Chondrocyte (in vitro differentiated cells): Measurements from ENCODE around the gene COL25A1. TPM values are rescaled to one million over a fixed set of nuclear protein-coding genes. Genes with fewer than 3 reads are reported as not detected.

ENCODE experiments used
- DNase-seq: peaks from one replicate; pipeline ENCODE4 v3.0.0; 2021; ENCODE audit warnings: mixed read lengths, low spot score
- H3K27ac Mint-ChIP-seq: one replicate; pipeline ENCODE4 v1.8.0; 2021; ENCODE audit warnings: mild to moderate bottlenecking, moderate library complexity, mixed read lengths; ENCODE audit not compliant: unreplicated experiment
- H3K27me3 Mint-ChIP-seq: 2 replicates; pipeline ENCODE4 v1.8.0; 2021; ENCODE audit warnings: low read depth, mixed read lengths
- H3K36me3 Mint-ChIP-seq: 2 replicates; pipeline ENCODE4 v1.8.0; 2021; ENCODE audit warnings: low read depth, mixed read lengths
- H3K4me1 Mint-ChIP-seq: 2 replicates; pipeline ENCODE4 v1.8.0; 2021; ENCODE audit warnings: low read depth, mild to moderate bottlenecking, mixed read lengths
- H3K4me3 Mint-ChIP-seq: one replicate; pipeline ENCODE4 v1.8.0; 2021; ENCODE audit warnings: mild to moderate bottlenecking, moderate library complexity, mixed read lengths; ENCODE audit not compliant: unreplicated experiment
- H3K9me3 Mint-ChIP-seq: 2 replicates; pipeline ENCODE4 v1.8.0; 2021; ENCODE audit warnings: low read depth, mixed read lengths
- total RNA-seq: library from RNA; stranded (reverse); gene quantifications from 3 replicates; pipeline ENCODE4 v1.2.1, GENCODE V29; 2021
- TF ChIP-seq, protein P1 (sequence below): fragments of 200-600 bp; sonication (generic); IDR thresholded peaks from 2 replicates; pipeline ENCODE4 v1.5.0; 2021; ENCODE audit warnings: antibody characterized with exemption, mild to moderate bottlenecking, moderate library complexity

Gene COL25A1
- total RNA-seq, 1 donor from 2014 or later = 0.45 TPM

DNA sequence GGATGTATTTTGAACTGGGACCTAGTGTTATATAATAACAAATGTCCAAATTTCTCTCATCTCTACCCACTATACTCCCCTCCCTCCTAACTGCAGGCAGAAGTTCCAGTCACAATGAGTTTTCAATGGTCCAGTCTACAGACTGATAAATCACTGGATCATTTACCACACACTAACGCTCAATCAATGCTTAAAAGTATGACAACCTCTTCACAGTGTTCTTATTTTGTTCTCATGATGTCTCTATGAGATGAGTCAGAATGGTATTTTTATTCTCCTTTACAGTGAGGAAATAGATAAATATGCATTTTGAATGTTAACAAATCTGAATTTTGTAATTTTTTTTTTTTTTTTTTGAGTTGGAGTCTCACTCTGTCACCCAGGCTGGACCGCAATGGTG lies 455.9 kb downstream of the COL25A1 start:
- Mint-ChIP-seq H3K36me3 (no peaks in the 10 kb centered on the region), H3K4me3 (no peak overlapping the region), H3K27me3 (no peaks in the 10 kb centered on the region), H3K27ac (no peak overlapping the region), H3K9me3 (no peaks in the 10 kb centered on the region), H3K4me1 (peaks cover 18% of the 10 kb centered on the region)
- TF ChIP-seq, protein P1, sequence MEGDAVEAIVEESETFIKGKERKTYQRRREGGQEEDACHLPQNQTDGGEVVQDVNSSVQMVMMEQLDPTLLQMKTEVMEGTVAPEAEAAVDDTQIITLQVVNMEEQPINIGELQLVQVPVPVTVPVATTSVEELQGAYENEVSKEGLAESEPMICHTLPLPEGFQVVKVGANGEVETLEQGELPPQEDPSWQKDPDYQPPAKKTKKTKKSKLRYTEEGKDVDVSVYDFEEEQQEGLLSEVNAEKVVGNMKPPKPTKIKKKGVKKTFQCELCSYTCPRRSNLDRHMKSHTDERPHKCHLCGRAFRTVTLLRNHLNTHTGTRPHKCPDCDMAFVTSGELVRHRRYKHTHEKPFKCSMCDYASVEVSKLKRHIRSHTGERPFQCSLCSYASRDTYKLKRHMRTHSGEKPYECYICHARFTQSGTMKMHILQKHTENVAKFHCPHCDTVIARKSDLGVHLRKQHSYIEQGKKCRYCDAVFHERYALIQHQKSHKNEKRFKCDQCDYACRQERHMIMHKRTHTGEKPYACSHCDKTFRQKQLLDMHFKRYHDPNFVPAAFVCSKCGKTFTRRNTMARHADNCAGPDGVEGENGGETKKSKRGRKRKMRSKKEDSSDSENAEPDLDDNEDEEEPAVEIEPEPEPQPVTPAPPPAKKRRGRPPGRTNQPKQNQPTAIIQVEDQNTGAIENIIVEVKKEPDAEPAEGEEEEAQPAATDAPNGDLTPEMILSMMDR = no peak
- no peak for DNase-seq

- no peaks in the 10 kb centered on the region for H3K4me1 Mint-ChIP-seq
- no peak overlapping the region for H3K27ac Mint-ChIP-seq
- DNase-seq = no peak
- H3K27me3 Mint-ChIP-seq = no peaks in the 10 kb centered on the region
- TF ChIP-seq, protein P1 = no peak
- no peak overlapping the region for H3K4me3 Mint-ChIP-seq
- H3K36me3 Mint-ChIP-seq = no peaks in the 10 kb centered on the region
- H3K9me3 Mint-ChIP-seq = no peaks in the 10 kb centered on the region
These were observed 462.0 kb downstream of the COL25A1 start for GRCh38 chr4:108840426-108840975.

DNA sequence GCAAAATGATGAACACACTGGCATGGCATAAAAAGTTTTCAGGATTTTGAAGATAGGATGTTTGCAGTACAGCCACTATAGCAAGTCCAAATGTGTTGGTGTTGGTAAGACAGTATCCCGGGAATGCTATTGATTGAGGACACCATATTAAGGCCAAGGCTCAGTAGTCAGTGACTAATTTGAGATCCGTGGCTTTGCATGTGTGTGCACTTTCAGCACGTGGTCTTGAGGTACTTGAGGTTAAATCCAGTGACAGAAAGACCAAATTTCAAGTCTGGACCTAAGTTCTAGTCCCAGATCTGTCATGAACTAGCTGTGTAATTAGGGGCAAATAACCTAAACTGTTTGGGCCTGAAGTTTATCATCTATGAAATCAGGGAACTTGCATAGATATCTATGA lies 463.1 kb downstream of the COL25A1 start:
- no peaks in the 10 kb centered on the region for H3K27me3 Mint-ChIP-seq
- no peaks in the 10 kb centered on the region for H3K36me3 Mint-ChIP-seq
- H3K4me1 Mint-ChIP-seq = no peaks in the 10 kb centered on the region
- no peak overlapping the region for H3K4me3 Mint-ChIP-seq
- DNase-seq = no peak
- TF ChIP-seq, protein P1 = no peak
- H3K27ac Mint-ChIP-seq = no peak overlapping the region
- H3K9me3 Mint-ChIP-seq = no peaks in the 10 kb centered on the region

- H3K27ac Mint-ChIP-seq = no peak overlapping the region
- H3K4me1 Mint-ChIP-seq = peaks cover 3% of the 10 kb centered on the region
- no peaks in the 10 kb centered on the region for H3K36me3 Mint-ChIP-seq
- no peak overlapping the region for H3K4me3 Mint-ChIP-seq
- H3K27me3 Mint-ChIP-seq = no peaks in the 10 kb centered on the region
- H3K9me3 Mint-ChIP-seq = no peaks in the 10 kb centered on the region
- DNase-seq = no peak
- TF ChIP-seq, protein P1 = no peak
These were observed 464.0 kb downstream of the COL25A1 start for GRCh38 chr4:108838451-108838850.

GRCh38 chr4:108834835-108835384 lies 467.5 kb downstream of the COL25A1 start:
- Mint-ChIP-seq H3K27ac (no peak overlapping the region), H3K9me3 (no peaks in the 10 kb centered on the region), H3K27me3 (no peaks in the 10 kb centered on the region), H3K4me3 (no peak overlapping the region), H3K36me3 (no peaks in the 10 kb centered on the region), H3K4me1 (peaks cover 31% of the 10 kb centered on the region)
- no peak for DNase-seq
- TF ChIP-seq, protein P1 = peak; percentile 96
